ENCODE measurements around the gene TEC. TPM values are rescaled to one million over a fixed set of nuclear protein-coding genes. Genes with fewer than 3 reads are reported as not detected.

Gene TEC
- total and polyA plus RNA-seq, 9 of the 15 experiments (the other 6 are each of a cell fraction or from before 2014, with no cell fraction given): 5.3 to 14.7 (median 8.8) TPM

- TF ChIP-seq ZNF518B (CRISPR knock-in tag; IDR thresholded peaks at IDR 0.05) (no peak), SRSF7 (optimal IDR thresholded peaks at IDR 0.05; ENCODE audit: low read depth, low read length) (no peak), CHD2 (IDR thresholded peaks at IDR 0.05; ENCODE audit: low read depth, low read length) (no peak), FOXJ3 (CRISPR knock-in tag; IDR thresholded peaks at IDR 0.05) (no peak), BRF2 (IDR thresholded peaks at IDR 0.05; ENCODE audit: borderline replicate concordance, insufficient read depth, insufficient read length) (no peak)
Observed at GRCh38 chr4:48112017-48112667, 157.5 kb downstream of the TEC start (continued).

All from K562 (cell line).